GM18519 (cell line): Measurements from ENCODE around the gene CCIN.

Source experiments
- ATAC-seq: cut with Tn5 transposase; IDR thresholded peaks from one replicate; pipeline ENCODE4 v1.9.1; 2021; ENCODE audit warnings: mild to moderate bottlenecking, moderate library complexity; ENCODE audit not compliant: unreplicated experiment, low FRiP score

Gene CCIN

GRCh38 chr9:36140086-36141084 lies 28.8 kb upstream of the CCIN start:
- ATAC-seq, result no peak

- no peak for ATAC-seq
Measured at GRCh38 chr9:36141288-36141687, 27.9 kb upstream of the CCIN start.

GRCh38 chr9:36141761-36142160 lies 27.4 kb upstream of the CCIN start:
- no peak for ATAC-seq

- no peak for ATAC-seq
Measured at GRCh38 chr9:36142510-36143244, 26.5 kb upstream of the CCIN start.

- ATAC-seq, result no peak
Measured at GRCh38 chr9:36143245-36143641, 25.9 kb upstream of the CCIN start.

- ATAC-seq, result no peak
Measured at GRCh38 chr9:36144309-36145232, 24.6 kb upstream of the CCIN start.

- no peak for ATAC-seq
Measured at GRCh38 chr9:36145970-36146369, 23.2 kb upstream of the CCIN start.

- no peak for ATAC-seq
Measured at GRCh38 chr9:36146651-36147050, 22.5 kb upstream of the CCIN start.

GRCh38 chr9:36147441-36148175 lies 21.6 kb upstream of the CCIN start:
- ATAC-seq, result no peak

- no peak for ATAC-seq
Measured at GRCh38 chr9:36148311-36149051, 20.7 kb upstream of the CCIN start.

GRCh38 chr9:36149197-36149596 lies 20.0 kb upstream of the CCIN start:
- ATAC-seq, result no peak

GRCh38 chr9:36150574-36151315 lies 18.4 kb upstream of the CCIN start:
- no peak for ATAC-seq

- ATAC-seq, result peak; percentile 66
Measured at GRCh38 chr9:36151316-36152210, 17.6 kb upstream of the CCIN start.

- no peak for ATAC-seq
Measured at GRCh38 chr9:36152741-36153438, 16.3 kb upstream of the CCIN start.

GRCh38 chr9:36153746-36154145 lies 15.4 kb upstream of the CCIN start:
- no peak for ATAC-seq

GRCh38 chr9:36154331-36154952 lies 14.7 kb upstream of the CCIN start:
- ATAC-seq, result no peak
